Stimulated activated naive B cell treated with anti-CD40 and anti-IgM and Interleukin-4, amounts not matched to agents 10 μg/mL and 1 μg/mL and 100 μg/mL, for 72 hours (primary cell): ENCODE data around the gene MAPK4.

Experiments
- ATAC-seq, 2 donors: fragments of 150-1000 bp; cut with Tn5 transposase; replicated peaks; 2 replicates each; pipeline ENCODE4 v1.10.0; 2021; ENCODE audit warnings: moderate library complexity in 1 of 2
- DNase-seq: peaks from one replicate; pipeline ENCODE4 v3.0.0; 2021
- H3K27ac Mint-ChIP-seq: one replicate; pipeline ENCODE4 v1.8.0; 2022; ENCODE audit warnings: mild to moderate bottlenecking, mixed read lengths
- H3K27me3 Mint-ChIP-seq, 2 donors: one replicate each; pipeline ENCODE4 v1.8.0; 2022; ENCODE audit warnings: mixed read lengths in 2 of 2
- H3K36me3 Mint-ChIP-seq, 2 donors: one replicate each; pipeline ENCODE4 v1.8.0; 2022; ENCODE audit warnings: mixed read lengths in 2 of 2, mild to moderate bottlenecking in 1 of 2
- H3K4me1 Mint-ChIP-seq, 2 donors: one replicate each; pipeline ENCODE4 v1.8.0; 2022; ENCODE audit warnings: mixed read lengths in 2 of 2, mild to moderate bottlenecking in 1 of 2
- H3K4me3 Mint-ChIP-seq, 2 donors: one replicate each; pipeline ENCODE4 v1.8.0; 2022; ENCODE audit warnings: mild to moderate bottlenecking in 2 of 2, mixed read lengths in 2 of 2, moderate library complexity in 1 of 2
- H3K9me3 Mint-ChIP-seq, 2 donors: one replicate each; pipeline ENCODE4 v1.8.0; 2022; ENCODE audit warnings: mixed read lengths in 2 of 2, mild to moderate bottlenecking in 1 of 2

MAPK4 gene

GRCh38 chr18:50639711-50640110 lies 79.8 kb downstream of the MAPK4 start:
- no peak for ATAC-seq
- Mint-ChIP-seq H3K9me3 (no peaks in the 10 kb centered on the region), H3K36me3 (no peaks in the 10 kb centered on the region), H3K27ac (no peak overlapping the region), H3K4me1 (no peaks in the 10 kb centered on the region), H3K27me3 (peaks cover 4 to 6% of the 10 kb centered on the region in 2 donors), H3K4me3 (no peak overlapping the region)
- DNase-seq = no peak

- Mint-ChIP-seq H3K27ac (no peak overlapping the region), H3K27me3 (peaks cover 6 to 7% of the 10 kb centered on the region in 2 donors), H3K4me1 (no peaks in the 10 kb centered on the region), H3K9me3 (no peaks in the 10 kb centered on the region), H3K36me3 (no peaks in the 10 kb centered on the region), H3K4me3 (no peak overlapping the region)
- no peak for DNase-seq
- no peak for ATAC-seq
Measured at GRCh38 chr18:50642439-50642838, 82.6 kb downstream of the MAPK4 start.

- H3K4me1 Mint-ChIP-seq = no peaks in the 10 kb centered on the region
- H3K27ac Mint-ChIP-seq = no peak overlapping the region
- no peaks in the 10 kb centered on the region for H3K36me3 Mint-ChIP-seq
- H3K4me3 Mint-ChIP-seq = no peak overlapping the region
- H3K27me3 Mint-ChIP-seq = peaks cover 6 to 7% of the 10 kb centered on the region in 2 donors
- H3K9me3 Mint-ChIP-seq = no peaks in the 10 kb centered on the region
- DNase-seq (no peak), ATAC-seq (no peak)
Measured at GRCh38 chr18:50644146-50644545, 84.3 kb downstream of the MAPK4 start.

GRCh38 chr18:50644807-50645206 lies 84.9 kb downstream of the MAPK4 start:
- H3K9me3 Mint-ChIP-seq = no peaks in the 10 kb centered on the region
- DNase-seq = no peak

GRCh38 chr18:50647237-50647636 lies 87.3 kb downstream of the MAPK4 start:
- ATAC-seq (no peak), DNase-seq (no peak)
- H3K27ac Mint-ChIP-seq = no peak overlapping the region
- H3K4me1 Mint-ChIP-seq = no peaks in the 10 kb centered on the region
- no peaks in the 10 kb centered on the region for H3K36me3 Mint-ChIP-seq
- H3K9me3 Mint-ChIP-seq = no peaks in the 10 kb centered on the region
- H3K4me3 Mint-ChIP-seq = no peak overlapping the region
- H3K27me3 Mint-ChIP-seq = peaks cover 8 to 9% of the 10 kb centered on the region in 2 donors

More at GRCh38 chr18:50644807-50645206, 84.9 kb downstream of the MAPK4 start:
- H3K27ac Mint-ChIP-seq = no peak overlapping the region
- H3K4me3 Mint-ChIP-seq = no peak overlapping the region
- peaks cover 6 to 7% of the 10 kb centered on the region in 2 donors for H3K27me3 Mint-ChIP-seq
- no peaks in the 10 kb centered on the region for H3K36me3 Mint-ChIP-seq
- no peaks in the 10 kb centered on the region for H3K4me1 Mint-ChIP-seq
- ATAC-seq = no peak

- Mint-ChIP-seq H3K9me3 (peaks cover 0 to 1% of the 10 kb centered on the region in 2 donors), H3K36me3 (no peaks in the 10 kb centered on the region), H3K27ac (no peak overlapping the region), H3K27me3 (peaks cover 13 to 14% of the 10 kb centered on the region in 2 donors), H3K4me3 (no peak overlapping the region), H3K4me1 (no peaks in the 10 kb centered on the region)
- ATAC-seq (no peak), DNase-seq (no peak)
Measured at GRCh38 chr18:50647792-50648191, 87.9 kb downstream of the MAPK4 start.

GRCh38 chr18:50649821-50650220 lies 89.9 kb downstream of the MAPK4 start:
- no peak for DNase-seq
- no peak overlapping the region for H3K27ac Mint-ChIP-seq
- H3K27me3 Mint-ChIP-seq = peaks cover 7 to 10% of the 10 kb centered on the region in 2 donors
- H3K4me3 Mint-ChIP-seq = no peak overlapping the region
- no peaks in the 10 kb centered on the region for H3K36me3 Mint-ChIP-seq
- no peak for ATAC-seq
- H3K9me3 Mint-ChIP-seq = peaks cover 0 to 1% of the 10 kb centered on the region in 2 donors
- H3K4me1 Mint-ChIP-seq = no peaks in the 10 kb centered on the region

GRCh38 chr18:50651334-50651733 lies 91.4 kb downstream of the MAPK4 start:
- Mint-ChIP-seq H3K27me3 (peaks cover 17 to 21% of the 10 kb centered on the region in 2 donors), H3K4me1 (no peaks in the 10 kb centered on the region), H3K9me3 (peaks cover 0 to 1% of the 10 kb centered on the region in 2 donors), H3K27ac (no peak overlapping the region), H3K4me3 (no peak overlapping the region), H3K36me3 (no peaks in the 10 kb centered on the region)
- ATAC-seq = no peak
- DNase-seq = no peak

GRCh38 chr18:50653402-50654093 lies 93.7 kb downstream of the MAPK4 start:
- Mint-ChIP-seq H3K4me3 (no peak overlapping the region), H3K9me3 (peaks cover 0 to 3% of the 10 kb centered on the region in 2 donors), H3K4me1 (no peaks in the 10 kb centered on the region), H3K27me3 (peaks cover 21 to 27% of the 10 kb centered on the region in 2 donors), H3K27ac (no peak overlapping the region), H3K36me3 (no peaks in the 10 kb centered on the region)
- ATAC-seq (no peak), DNase-seq (no peak)

GRCh38 chr18:50654211-50654610 lies 94.3 kb downstream of the MAPK4 start:
- H3K27me3 Mint-ChIP-seq = peaks cover 24 to 33% of the 10 kb centered on the region in 2 donors
- no peaks in the 10 kb centered on the region for H3K36me3 Mint-ChIP-seq
- no peaks in the 10 kb centered on the region for H3K4me1 Mint-ChIP-seq
- no peak for ATAC-seq
- no peak overlapping the region for H3K4me3 Mint-ChIP-seq
- no peak overlapping the region for H3K27ac Mint-ChIP-seq
- DNase-seq = no peak
- H3K9me3 Mint-ChIP-seq = peaks cover 0 to 3% of the 10 kb centered on the region in 2 donors

- H3K9me3 Mint-ChIP-seq = peaks cover 0 to 3% of the 10 kb centered on the region in 2 donors
Measured at GRCh38 chr18:50654658-50655550, 95.0 kb downstream of the MAPK4 start.

GRCh38 chr18:50656396-50656795 lies 96.5 kb downstream of the MAPK4 start:
- Mint-ChIP-seq H3K9me3 (peaks cover 0 to 4% of the 10 kb centered on the region in 2 donors), H3K36me3 (no peaks in the 10 kb centered on the region)

More at GRCh38 chr18:50654658-50655550, 95.0 kb downstream of the MAPK4 start:
- ATAC-seq (no peak), DNase-seq (no peak)
- Mint-ChIP-seq H3K27ac (no peak overlapping the region), H3K4me1 (no peaks in the 10 kb centered on the region), H3K27me3 (peaks cover 24 to 34% of the 10 kb centered on the region in 2 donors), H3K36me3 (no peaks in the 10 kb centered on the region), H3K4me3 (no peak overlapping the region)

GRCh38 chr18:50656841-50657470 lies 97.1 kb downstream of the MAPK4 start:
- H3K4me1 Mint-ChIP-seq = no peaks in the 10 kb centered on the region
- ATAC-seq (no peak), DNase-seq (no peak)
- peaks cover under 1 to 6% of the 10 kb centered on the region in 2 donors for H3K9me3 Mint-ChIP-seq
- no peak overlapping the region for H3K4me3 Mint-ChIP-seq
- H3K27ac Mint-ChIP-seq = no peak overlapping the region
- no peaks in the 10 kb centered on the region for H3K36me3 Mint-ChIP-seq
- peaks cover 24 to 34% of the 10 kb centered on the region in 2 donors for H3K27me3 Mint-ChIP-seq

More at GRCh38 chr18:50656396-50656795, 96.5 kb downstream of the MAPK4 start:
- Mint-ChIP-seq H3K27me3 (peaks cover 24 to 34% of the 10 kb centered on the region in 2 donors), H3K4me3 (no peak overlapping the region), H3K27ac (no peak overlapping the region), H3K4me1 (no peaks in the 10 kb centered on the region)
- DNase-seq (no peak), ATAC-seq (no peak)

GRCh38 chr18:50658601-50659000 lies 98.7 kb downstream of the MAPK4 start:
- Mint-ChIP-seq H3K4me3 (no peak overlapping the region), H3K36me3 (no peaks in the 10 kb centered on the region), H3K27me3 (peaks cover 17 to 27% of the 10 kb centered on the region in 2 donors), H3K9me3 (peaks cover 5 to 8% of the 10 kb centered on the region in 2 donors), H3K27ac (no peak overlapping the region), H3K4me1 (no peaks in the 10 kb centered on the region)
- DNase-seq = no peak
- ATAC-seq = no peak
